ENCODE results near the gene DERL3. TPM values are rescaled to one million over a fixed set of nuclear protein-coding genes. Genes with fewer than 3 reads are reported as not detected.

Gene DERL3
- total and polyA plus RNA-seq, 2 of the 13 experiments (the other 11 are each of a cell fraction or from before 2014, with no cell fraction given): not detected

GRCh38 chr22:23849009-23850006, 10.5 kb upstream of the DERL3 start (continued):
- TF ChIP-seq CENPT (CRISPR knock-in tag; IDR thresholded peaks at IDR 0.05; ENCODE audit: low read depth) (no peak), ZNF891 (CRISPR knock-in tag; IDR thresholded peaks at IDR 0.05) (peak; percentile 85; the same call in 1 of the 2 replicates), SIN3A (IDR thresholded peaks at IDR 0.05; ENCODE audit: borderline replicate concordance, low read depth, low read length) (peak; percentile 60; the same call in 1 of the 2 replicates), KAT2B (IDR thresholded peaks at IDR 0.05; ENCODE audit: borderline replicate concordance, low read depth, low read length) (no peak), NFYC (CRISPR knock-in tag; IDR thresholded peaks at IDR 0.05) (no peak), CEBPB (IDR thresholded peaks at IDR 0.05; ENCODE audit: borderline replicate concordance, low read depth, low read length) (no peak), MED8 (CRISPR knock-in tag; IDR thresholded peaks at IDR 0.05; ENCODE audit: insufficient replicate concordance) (no peak), ZNF331 (CRISPR knock-in tag; IDR thresholded peaks at IDR 0.05) (peak; percentile 57; the same call in 1 of the 2 replicates), HNF4A (CRISPR knock-in tag; IDR thresholded peaks at IDR 0.05) (peak; percentile 17; the same call in 1 of the 2 replicates), ZBTB1 (CRISPR knock-in tag; IDR thresholded peaks at IDR 0.05; ENCODE audit: borderline replicate concordance) (no peak), CHD4 (IDR thresholded peaks at IDR 0.05; ENCODE audit: borderline replicate concordance, low read length) (no peak), THAP11 (CRISPR knock-in tag; IDR thresholded peaks at IDR 0.05) (peak; percentile 47; the same call in 1 of the 2 replicates), HDAC6 (IDR thresholded peaks at IDR 0.05; ENCODE audit: low read depth, low read length) (no peak), NFKBIZ (CRISPR knock-in tag; IDR thresholded peaks at IDR 0.05) (no peak), ZKSCAN1 (IDR thresholded peaks at IDR 0.05; ENCODE audit: low read length) (no peak), SETDB1 (CRISPR knock-in tag; IDR thresholded peaks at IDR 0.05; ENCODE audit: borderline replicate concordance) (no peak), NAIF1 (CRISPR knock-in tag; IDR thresholded peaks at IDR 0.05; ENCODE audit: borderline replicate concordance) (peak; percentile 69; the same call in 1 of the 2 replicates), HNF4G (IDR thresholded peaks at IDR 0.05; ENCODE audit: borderline replicate concordance, low read depth, low read length) (no peak), HNF4G (CRISPR knock-in tag; IDR thresholded peaks at IDR 0.05; ENCODE audit: borderline replicate concordance, low read depth) (0 out of 2 replicates have a peak, but pooled peaks have one; percentile 22), ZNF407 (CRISPR knock-in tag; IDR thresholded peaks at IDR 0.05; ENCODE audit: not compliant biosample characterization) (no peak)
- TF ChIP-seq, protein P1, sequence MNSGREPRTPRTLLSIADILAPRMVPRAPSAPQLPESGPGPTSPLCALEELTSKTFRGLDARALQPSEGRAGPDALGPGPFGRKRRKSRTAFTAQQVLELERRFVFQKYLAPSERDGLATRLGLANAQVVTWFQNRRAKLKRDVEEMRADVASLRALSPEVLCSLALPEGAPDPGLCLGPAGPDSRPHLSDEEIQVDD (CRISPR knock-in tag; IDR thresholded peaks at IDR 0.05; ENCODE audit: borderline replicate concordance): no peak
